Suprapubic skin (tissue), 4 donors: ENCODE results near the gene TNPO2.

Experiments used
- EP300 ChIP-seq: sonication (generic); formaldehyde crosslinking; IDR thresholded peaks from one replicate; pipeline ENCODE4 v1.6.1; 2017; ENCODE audit warnings: antibody characterized with exemption
- POLR2A ChIP-seq, 2 donors: fragments of 450-650 bp; IDR thresholded peaks; one replicate each; pipeline ENCODE4 v1.6.1; 2017; ENCODE audit warnings: antibody characterized with exemption in 2 of 2, mild to moderate bottlenecking in 2 of 2, moderate library complexity in 2 of 2
- POLR2AphosphoS5 ChIP-seq, 3 donors: sonication (generic); formaldehyde crosslinking; IDR thresholded peaks; one replicate each; pipeline ENCODE4 v1.6.1; 2017; ENCODE audit warnings: antibody characterized with exemption in 3 of 3
- TF ChIP-seq, protein P1 (sequence below), 2 donors: fragments of 200-600 bp in 1 of 2; fragments of 450-650 bp in 1 of 2; sonication (generic) in 1 of 2; IDR thresholded peaks; one replicate each; pipeline ENCODE4 v1.5.1; 2016 to 2019; ENCODE audit warnings: antibody characterized with exemption in 2 of 2, mild to moderate bottlenecking in 1 of 2, moderate library complexity in 1 of 2

DNA sequence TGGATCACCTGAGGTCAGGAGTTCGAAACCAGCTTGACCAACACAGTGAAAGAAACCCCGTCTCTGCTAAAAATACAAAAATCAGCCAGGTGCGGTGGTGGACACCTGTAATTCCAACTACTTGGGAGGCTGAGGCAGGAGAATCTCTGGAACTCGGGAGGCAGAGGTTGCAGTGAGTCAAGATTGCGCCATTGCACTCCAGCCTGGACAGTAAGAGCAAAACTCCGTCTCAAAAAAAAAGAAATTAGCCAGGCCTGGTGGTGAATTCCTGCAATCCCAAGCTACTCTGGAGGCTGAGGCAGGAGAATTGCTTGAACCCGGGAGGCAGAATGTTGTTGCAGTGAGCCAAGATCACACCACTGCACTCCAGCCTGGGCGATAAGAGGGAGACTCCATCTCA lies 15.1 kb downstream of the TNPO2 start:
- TF ChIP-seq POLR2A (IDR thresholded peaks at IDR 0.05): no peak
- TF ChIP-seq, protein P1, sequence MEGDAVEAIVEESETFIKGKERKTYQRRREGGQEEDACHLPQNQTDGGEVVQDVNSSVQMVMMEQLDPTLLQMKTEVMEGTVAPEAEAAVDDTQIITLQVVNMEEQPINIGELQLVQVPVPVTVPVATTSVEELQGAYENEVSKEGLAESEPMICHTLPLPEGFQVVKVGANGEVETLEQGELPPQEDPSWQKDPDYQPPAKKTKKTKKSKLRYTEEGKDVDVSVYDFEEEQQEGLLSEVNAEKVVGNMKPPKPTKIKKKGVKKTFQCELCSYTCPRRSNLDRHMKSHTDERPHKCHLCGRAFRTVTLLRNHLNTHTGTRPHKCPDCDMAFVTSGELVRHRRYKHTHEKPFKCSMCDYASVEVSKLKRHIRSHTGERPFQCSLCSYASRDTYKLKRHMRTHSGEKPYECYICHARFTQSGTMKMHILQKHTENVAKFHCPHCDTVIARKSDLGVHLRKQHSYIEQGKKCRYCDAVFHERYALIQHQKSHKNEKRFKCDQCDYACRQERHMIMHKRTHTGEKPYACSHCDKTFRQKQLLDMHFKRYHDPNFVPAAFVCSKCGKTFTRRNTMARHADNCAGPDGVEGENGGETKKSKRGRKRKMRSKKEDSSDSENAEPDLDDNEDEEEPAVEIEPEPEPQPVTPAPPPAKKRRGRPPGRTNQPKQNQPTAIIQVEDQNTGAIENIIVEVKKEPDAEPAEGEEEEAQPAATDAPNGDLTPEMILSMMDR (IDR thresholded peaks at IDR 0.05): no peak
- TF ChIP-seq EP300: no peak
- TF ChIP-seq POLR2AphosphoS5 (IDR thresholded peaks at IDR 0.05): no peak
